ENCODE results near the gene TOLLIP.

TOLLIP gene

DNA sequence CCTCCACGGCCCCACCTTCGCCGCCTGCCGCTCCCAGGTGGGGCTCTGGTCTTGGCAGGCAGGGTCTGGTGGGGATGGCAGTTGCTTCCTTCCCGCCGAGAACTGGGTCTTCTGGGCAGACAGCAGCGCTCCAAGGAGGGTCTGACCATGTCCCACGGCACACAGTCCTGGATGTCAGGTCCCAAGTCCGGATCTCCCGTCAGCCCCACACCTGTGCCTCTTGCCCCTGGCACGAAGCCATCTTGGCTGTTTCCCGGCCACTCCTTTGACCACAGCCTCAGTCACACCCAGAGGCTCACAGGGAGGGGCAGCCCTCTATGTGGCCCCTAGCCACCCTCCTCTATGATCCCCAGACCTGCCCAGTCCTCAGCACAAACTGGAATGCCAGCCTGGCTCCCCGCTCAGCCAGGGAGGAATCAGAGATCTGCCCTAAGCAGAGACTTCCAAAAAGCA lies 72.3 kb downstream of the TOLLIP start:
- no peak overlapping the region for H3K4me3 ChIP-seq (ENCODE audit: low read depth, low read length)
- no peak for DNase-seq (ENCODE audit: low read depth)
- TF ChIP-seq, protein P1, sequence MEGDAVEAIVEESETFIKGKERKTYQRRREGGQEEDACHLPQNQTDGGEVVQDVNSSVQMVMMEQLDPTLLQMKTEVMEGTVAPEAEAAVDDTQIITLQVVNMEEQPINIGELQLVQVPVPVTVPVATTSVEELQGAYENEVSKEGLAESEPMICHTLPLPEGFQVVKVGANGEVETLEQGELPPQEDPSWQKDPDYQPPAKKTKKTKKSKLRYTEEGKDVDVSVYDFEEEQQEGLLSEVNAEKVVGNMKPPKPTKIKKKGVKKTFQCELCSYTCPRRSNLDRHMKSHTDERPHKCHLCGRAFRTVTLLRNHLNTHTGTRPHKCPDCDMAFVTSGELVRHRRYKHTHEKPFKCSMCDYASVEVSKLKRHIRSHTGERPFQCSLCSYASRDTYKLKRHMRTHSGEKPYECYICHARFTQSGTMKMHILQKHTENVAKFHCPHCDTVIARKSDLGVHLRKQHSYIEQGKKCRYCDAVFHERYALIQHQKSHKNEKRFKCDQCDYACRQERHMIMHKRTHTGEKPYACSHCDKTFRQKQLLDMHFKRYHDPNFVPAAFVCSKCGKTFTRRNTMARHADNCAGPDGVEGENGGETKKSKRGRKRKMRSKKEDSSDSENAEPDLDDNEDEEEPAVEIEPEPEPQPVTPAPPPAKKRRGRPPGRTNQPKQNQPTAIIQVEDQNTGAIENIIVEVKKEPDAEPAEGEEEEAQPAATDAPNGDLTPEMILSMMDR (IDR thresholded peaks at IDR 0.05; ENCODE audit: insufficient read depth, low read depth, low read length, missing control alignments): no peak

DNA sequence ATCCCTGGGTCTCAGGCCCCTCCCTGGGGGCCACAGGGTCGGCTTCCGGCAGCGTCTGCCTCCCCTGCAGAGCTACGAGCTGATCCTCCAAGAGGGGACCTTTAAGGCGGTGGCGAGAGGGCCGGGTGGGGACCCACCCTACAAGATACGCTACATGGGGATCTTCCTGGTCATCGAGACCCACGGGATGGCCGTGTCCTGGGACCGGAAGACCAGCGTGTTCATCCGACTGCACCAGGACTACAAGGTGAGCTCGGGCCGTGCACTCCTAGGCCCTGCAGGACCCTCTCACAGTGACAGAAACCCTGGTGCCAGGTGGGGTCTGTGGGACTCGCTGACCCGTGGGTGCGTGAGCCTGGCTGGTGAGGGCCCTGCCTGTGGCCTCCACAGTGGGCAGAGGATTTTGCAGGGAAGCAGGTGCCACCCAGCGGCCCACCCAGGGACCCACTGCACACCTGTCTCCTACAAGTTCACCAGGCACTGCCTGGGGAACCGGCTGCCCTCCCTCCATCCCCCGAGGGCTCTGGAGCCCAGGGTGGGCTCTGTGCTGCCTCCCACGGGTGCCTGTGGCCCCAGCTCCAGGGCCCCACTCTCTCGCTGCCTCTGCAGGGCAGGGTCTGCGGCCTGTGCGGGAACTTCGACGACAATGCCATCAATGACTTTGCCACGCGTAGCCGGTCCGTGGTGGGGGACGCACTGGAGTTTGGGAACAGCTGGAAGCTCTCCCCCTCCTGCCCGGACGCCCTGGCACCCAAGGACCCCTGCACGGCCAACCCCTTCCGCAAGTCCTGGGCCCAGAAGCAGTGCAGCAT lies 72.9 kb downstream of the TOLLIP start:
- DNase-seq (ENCODE audit: low read depth): no peak
- H3K4me3 ChIP-seq (ENCODE audit: low read depth, low read length): no peak overlapping the region
- TF ChIP-seq, protein P1 (IDR thresholded peaks at IDR 0.05; ENCODE audit: insufficient read depth, low read depth, low read length, missing control alignments): no peak

DNA sequence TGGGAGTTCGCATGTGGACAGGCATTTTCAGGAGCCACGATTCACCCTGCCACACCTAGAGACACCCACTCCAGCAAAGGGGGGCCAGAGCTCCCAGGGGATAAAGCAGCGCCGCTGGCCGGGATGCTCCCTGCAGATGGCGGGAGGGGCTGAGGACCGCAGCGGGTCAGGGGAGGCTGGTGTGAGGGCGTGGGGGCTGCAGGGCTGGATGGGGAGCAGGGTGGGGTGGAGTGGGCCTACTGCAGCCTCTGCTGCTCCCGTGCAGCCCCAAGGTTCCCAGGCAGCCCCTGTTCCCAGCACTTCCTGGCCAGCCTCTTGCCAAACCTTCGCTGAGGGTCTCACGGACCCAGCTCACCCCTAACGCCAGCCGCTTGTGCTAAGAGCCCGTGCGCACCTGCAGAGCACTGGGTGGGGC lies 73.5 kb downstream of the TOLLIP start:
- TF ChIP-seq, protein P1 (IDR thresholded peaks at IDR 0.05; ENCODE audit: insufficient read depth, low read depth, low read length, missing control alignments): no peak
- no peak for DNase-seq (ENCODE audit: low read depth)
- no peak overlapping the region for H3K4me3 ChIP-seq (ENCODE audit: low read depth, low read length)

DNA sequence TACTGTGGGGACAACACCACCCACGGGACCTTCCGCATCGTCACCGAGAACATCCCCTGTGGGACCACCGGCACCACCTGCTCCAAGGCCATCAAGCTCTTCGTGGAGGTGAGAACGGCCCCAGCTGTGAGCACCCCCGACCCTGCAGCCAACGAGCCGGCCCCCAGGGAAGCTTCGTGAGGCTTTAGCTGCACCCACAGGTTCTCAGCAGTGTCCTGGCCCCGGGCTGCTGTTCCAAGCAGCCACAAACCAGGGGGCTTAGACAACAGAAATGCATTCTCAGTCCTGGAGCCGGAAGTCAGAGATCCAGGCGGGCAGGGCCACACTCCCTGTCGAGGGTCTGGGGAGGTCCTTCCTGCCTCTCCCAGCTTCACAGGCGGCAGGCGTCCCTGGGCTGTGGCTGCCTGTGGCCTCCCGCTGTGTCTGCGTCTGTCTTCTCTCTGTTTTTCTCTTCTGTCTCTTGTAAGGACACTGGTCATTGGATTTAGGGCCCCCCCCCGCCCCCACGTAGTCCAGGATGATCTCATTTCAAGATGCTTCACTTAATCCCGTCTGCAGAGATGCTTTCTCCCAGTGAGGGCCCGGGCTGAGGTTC lies 74.0 kb downstream of the TOLLIP start:
- TF ChIP-seq, protein P1 (IDR thresholded peaks at IDR 0.05; ENCODE audit: insufficient read depth, low read depth, low read length, missing control alignments): no peak
- no peak for DNase-seq (ENCODE audit: low read depth)
- no peak overlapping the region for H3K4me3 ChIP-seq (ENCODE audit: low read depth, low read length)

DNA sequence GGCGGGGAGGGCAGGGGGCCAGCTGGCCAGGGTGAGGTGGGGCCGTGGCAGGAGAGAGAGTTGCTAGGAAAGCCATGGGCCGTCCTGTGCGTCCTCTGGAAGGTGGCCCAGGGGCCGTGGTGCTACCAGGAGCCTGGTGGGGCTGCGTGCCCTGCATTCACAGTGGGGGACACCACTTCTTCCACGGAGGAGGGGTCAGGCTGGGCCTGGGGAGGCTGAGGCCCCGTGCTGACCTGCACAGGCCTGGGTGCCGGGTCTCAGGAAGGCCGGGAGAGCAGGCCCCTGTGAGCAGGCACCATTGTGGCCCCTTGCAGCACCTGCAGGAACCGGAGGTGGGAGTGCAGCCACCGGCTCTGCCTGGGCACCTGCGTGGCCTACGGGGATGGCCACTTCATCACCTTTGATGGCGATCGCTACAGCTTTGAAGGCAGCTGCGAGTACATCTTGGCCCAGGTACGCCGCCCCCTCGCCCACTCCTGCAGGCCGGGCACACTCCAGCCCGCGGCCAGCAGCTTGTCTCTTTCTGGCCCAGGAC lies 74.6 kb downstream of the TOLLIP start:
- H3K4me3 ChIP-seq (ENCODE audit: low read depth, low read length): no peak overlapping the region
- TF ChIP-seq, protein P1 (IDR thresholded peaks at IDR 0.05; ENCODE audit: insufficient read depth, low read depth, low read length, missing control alignments): no peak
- no peak for DNase-seq (ENCODE audit: low read depth)

DNA sequence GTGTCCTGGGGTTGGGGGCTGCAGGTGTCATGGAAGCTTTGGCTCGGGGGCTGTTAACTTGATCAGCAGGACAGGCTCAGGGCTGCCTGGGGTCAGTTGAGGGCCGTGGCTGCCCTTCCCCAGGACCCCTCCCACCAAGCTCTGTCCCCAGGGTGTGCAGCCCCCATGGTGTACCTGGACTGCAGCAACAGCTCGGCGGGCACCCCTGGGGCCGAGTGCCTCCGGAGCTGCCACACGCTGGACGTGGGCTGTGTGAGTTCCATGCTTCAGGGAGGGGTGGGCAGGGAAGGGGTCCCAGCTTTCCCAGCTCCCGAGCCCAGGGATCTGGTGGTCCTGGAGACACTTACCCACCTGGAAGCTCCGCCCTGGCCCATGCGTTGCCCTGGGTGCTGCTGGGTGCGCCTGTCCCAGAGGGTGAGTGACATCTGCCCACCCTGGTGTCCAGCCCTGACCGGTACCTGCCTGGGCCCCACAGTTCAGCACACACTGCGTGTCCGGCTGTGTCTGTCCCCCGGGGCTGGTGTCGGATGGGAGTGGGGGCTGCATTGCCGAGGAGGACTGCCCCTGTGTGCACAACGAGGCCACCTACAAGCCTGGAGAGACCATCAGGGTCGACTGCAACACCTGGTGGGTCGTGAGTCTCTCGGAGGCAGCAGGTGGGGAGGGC lies 75.2 kb downstream of the TOLLIP start:
- no peak overlapping the region for H3K4me3 ChIP-seq (ENCODE audit: low read depth, low read length)
- TF ChIP-seq, protein P1 (IDR thresholded peaks at IDR 0.05; ENCODE audit: insufficient read depth, low read depth, low read length, missing control alignments): no peak
- no peak for DNase-seq (ENCODE audit: low read depth)
